H7 (cell line): ENCODE data around the gene SLC50A1. TPM values are rescaled to one million over a fixed set of nuclear protein-coding genes. Genes with fewer than 3 reads are reported as not detected.
"Not testable (repeated sequence)": the region's sequence is repeated elsewhere in the genome, so short reads cannot be mapped to it uniquely, and the experiment has no call there.

ENCODE experiments used
- DNase-seq: peaks from one replicate; pipeline ENCODE4 v3.0.0; 2012
- H3K27me3 ChIP-seq: 2 replicates; pipeline ENCODE4 v1.6.0; 2011; ENCODE audit warnings: mild to moderate bottlenecking, low read length; ENCODE audit not compliant: control insufficient read depth, insufficient read depth
- H3K36me3 ChIP-seq: replicated peaks from 2 replicates; pipeline ENCODE4 v1.5.1; 2011; ENCODE audit warnings: low read length; ENCODE audit not compliant: control insufficient read depth, insufficient read depth
- H3K4me3 ChIP-seq: 2 replicates; pipeline ENCODE4 v1.5.1; 2011; ENCODE audit warnings: low read depth, mild to moderate bottlenecking, control low read depth, low read length, moderate library complexity; ENCODE audit not compliant: insufficient read depth
- total RNA-seq: library from RNA; depleted of rRNA; stranded (reverse); fragments of >200 nt; shearing (Covaris generic); gene quantifications from 2 replicates; pipeline ENCODE4 v1.2.3, GENCODE V29; 2014

The SLC50A1 gene
- total RNA-seq, 1 experiment from 2014 or later = 79.2 TPM

GRCh38 chr1:155167166-155168104 is 31.8 kb downstream of the SLC50A1 start:
- Histone ChIP-seq H3K27me3 (no peaks in the 10 kb centered on the region; the same call in 1 of the 2 replicates), H3K4me3 (peak overlapping the region; percentile 52), H3K36me3 (peaks cover 2% of the 10 kb centered on the region)
- DNase-seq = peak; percentile 95

- not testable (repeated sequence) for H3K27me3 ChIP-seq, DNase-seq, H3K36me3 ChIP-seq, H3K4me3 ChIP-seq
These were observed 32.4 kb downstream of the SLC50A1 start for GRCh38 chr1:155168105-155168445.

GRCh38 chr1:155168456-155169210 is 33.0 kb downstream of the SLC50A1 start:
- Histone ChIP-seq H3K27me3 (no peaks in the 10 kb centered on the region; the same call in 1 of the 2 replicates), H3K36me3 (peaks cover 2% of the 10 kb centered on the region), H3K4me3 (no peak overlapping the region)
- DNase-seq = peak; percentile 4

GRCh38 chr1:155169541-155169940 is 33.9 kb downstream of the SLC50A1 start:
- Histone ChIP-seq H3K27me3 (no peaks in the 10 kb centered on the region; the same call in 1 of the 2 replicates), H3K4me3 (no peak overlapping the region), H3K36me3 (peaks cover 2% of the 10 kb centered on the region)
- DNase-seq = peak; percentile 0

GRCh38 chr1:155170101-155170785 is 34.6 kb downstream of the SLC50A1 start:
- no peak for DNase-seq
- no peak overlapping the region for H3K4me3 ChIP-seq
- H3K36me3 ChIP-seq = peaks cover 2% of the 10 kb centered on the region
- H3K27me3 ChIP-seq = no peaks in the 10 kb centered on the region; the same call in 1 of the 2 replicates

- H3K4me3 ChIP-seq = no peak overlapping the region
- no peak for DNase-seq
- H3K36me3 ChIP-seq = peaks cover 2% of the 10 kb centered on the region
- no peaks in the 10 kb centered on the region; the same call in 1 of the 2 replicates for H3K27me3 ChIP-seq
These were observed 35.2 kb downstream of the SLC50A1 start for GRCh38 chr1:155170806-155171205.

- no peak for DNase-seq
- Histone ChIP-seq H3K36me3 (peaks cover 6% of the 10 kb centered on the region), H3K4me3 (peak overlapping the region; percentile 96), H3K27me3 (no peaks in the 10 kb centered on the region)
These were observed 36.4 kb downstream of the SLC50A1 start for GRCh38 chr1:155171836-155172731.

- H3K27me3 ChIP-seq = no peaks in the 10 kb centered on the region
- H3K36me3 ChIP-seq = peaks cover 14% of the 10 kb centered on the region
- H3K4me3 ChIP-seq = peak within 1 kb of the TSS; percentile 96
- peak; percentile 97 for DNase-seq
These were observed 37.3 kb downstream of the SLC50A1 start, which contains the start of gene KRTCAP2 for GRCh38 chr1:155172732-155173477. Gene KRTCAP2 (minus strand): TSS chr1:155173304. CDS start chr1:155173224, 80 bp downstream.

- peak; percentile 95 for DNase-seq
- H3K4me3 ChIP-seq = peak within 1 kb of the TSS; percentile 96
- H3K27me3 ChIP-seq = no peaks in the 10 kb centered on the region
- peaks cover 16% of the 10 kb centered on the region for H3K36me3 ChIP-seq
These were observed 38.0 kb downstream of the SLC50A1 start, which contains the start of gene TRIM46 for GRCh38 chr1:155173478-155174323. Gene TRIM46 (plus strand): TSS chr1:155173849. CDS start chr1:155173967, 118 bp downstream.

GRCh38 chr1:155174324-155175280 is 39.0 kb downstream of the SLC50A1 start:
- peak; percentile 96 for DNase-seq
- Histone ChIP-seq H3K27me3 (no peaks in the 10 kb centered on the region), H3K36me3 (peaks cover 21% of the 10 kb centered on the region), H3K4me3 (peak overlapping the region; percentile 96)

GRCh38 chr1:155175281-155175926 is 39.8 kb downstream of the SLC50A1 start:
- Histone ChIP-seq H3K36me3 (peaks cover 22% of the 10 kb centered on the region), H3K4me3 (peak overlapping the region; percentile 96; the same call in 1 of the 2 replicates), H3K27me3 (no peaks in the 10 kb centered on the region)
- peak; percentile 56 for DNase-seq
